Adrenal gland (tissue), 5 donors: ENCODE measurements around the gene RPS24.

Source experiments
- CTCF ChIP-seq, 6 experiments: fragments of 450-650 bp in 4 of 6; fragments of 200-600 bp in 2 of 6; sonication (generic) in 1 of 6; IDR thresholded peaks; 1 replicate in 5 of 6; 2 replicates in 1 of 6; pipeline versions ENCODE4 v1.5.1 to v1.8.0; 2016 to 2021; ENCODE audit warnings: antibody characterized with exemption in 6 of 6, mild to moderate bottlenecking in 2 of 6, moderate library complexity in 1 of 6
- POLR2A ChIP-seq, 2 donors: fragments of 450-650 bp; IDR thresholded peaks; one replicate each; pipeline ENCODE4 v1.6.1; 2017; ENCODE audit warnings: antibody characterized with exemption in 2 of 2, mild to moderate bottlenecking in 2 of 2, moderate library complexity in 1 of 2
- donor health status: DM: no; HTN: no; CAD: no.

GRCh38 chr10:78035933-78036583 lies 2.4 kb downstream of the RPS24 start:
- TF ChIP-seq CTCF (IDR thresholded peaks at IDR 0.05) (no peak), POLR2A (IDR thresholded peaks at IDR 0.05) (no peak)
